ENCODE measurements around the gene ABCC6. TPM values are rescaled to one million over a fixed set of nuclear protein-coding genes. Genes with fewer than 3 reads are reported as not detected.
"Not testable (repeated sequence)": the region's sequence is repeated elsewhere in the genome, so short reads cannot be mapped to it uniquely, and the experiment has no call there.

The ABCC6 gene
- polyA plus RNA-seq, 3 donors, result 6.1 to 16.5 (median 14.7) TPM

DNA sequence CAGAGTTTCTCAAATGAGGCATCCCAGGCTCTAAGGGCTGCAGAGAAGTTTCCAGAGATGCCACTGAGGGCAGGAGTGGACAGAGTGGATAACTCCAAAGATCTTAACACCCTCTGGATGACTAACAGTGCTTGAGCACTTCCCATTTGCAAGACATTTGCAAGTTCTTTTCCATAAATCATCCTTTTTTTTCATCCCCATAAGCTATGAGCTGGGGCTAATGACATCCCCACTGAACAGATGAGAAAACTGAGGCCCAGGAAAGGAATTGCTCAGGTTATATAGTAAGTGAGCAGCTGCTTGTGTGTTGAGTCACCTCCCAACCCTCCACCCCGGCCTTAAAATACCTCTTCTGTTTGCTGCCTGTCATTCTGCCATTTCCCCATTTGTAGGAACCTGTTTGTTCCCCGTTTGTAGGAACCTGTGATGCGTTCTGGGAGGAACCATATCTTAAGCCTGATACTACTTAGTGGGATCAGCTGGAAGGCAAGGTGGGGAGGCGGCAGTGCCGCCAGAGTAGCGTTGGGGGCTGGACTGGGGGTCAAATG, 15.4 kb downstream of the ABCC6 start:
- H3K79me2 ChIP-seq (ENCODE audit: insufficient read depth, low read length); H3K4me2 ChIP-seq (replicated peaks; ENCODE audit: extremely low read depth, low read length, poor library complexity, severe bottlenecking); H3K9me3 ChIP-seq (replicated peaks in 1 of 2; ENCODE audit: control insufficient read depth in 1 of 2, insufficient read depth in 1 of 2, low read length in 2 of 2); H4K20me1 ChIP-seq (ENCODE audit: insufficient read depth, low read length); intact Hi-C loops (cut with micrococcal nuclease); H3K36me3 ChIP-seq (replicated peaks in 1 of 2; ENCODE audit: control insufficient read depth in 1 of 2, insufficient read depth in 2 of 2, low read length in 2 of 2); H3K27me3 Mint-ChIP-seq (ENCODE audit: low read depth in 3 of 3); H3K9me3 Mint-ChIP-seq; H2AFZ ChIP-seq (ENCODE audit: insufficient read depth, low read depth, low read length, poor library complexity, severe bottlenecking); H3K27me3 ChIP-seq (ENCODE audit: control insufficient read depth in 2 of 2, insufficient read depth in 2 of 2, low read length in 2 of 2): not testable (repeated sequence)
- H3K9ac ChIP-seq (ENCODE audit: insufficient read depth, low read length, poor library complexity, severe bottlenecking), result peak overlapping the region; percentile 21
- peak overlapping the region; percentile 27 to 60 for H3K4me3 Mint-ChIP-seq
- H3K4me3 ChIP-seq (replicated peaks in 1 of 3; ENCODE audit: low read depth in 2 of 3, low read length in 3 of 3), result peak overlapping the region in 1 of 3 experiments; percentile 25
- H3K4me1 Mint-ChIP-seq, result peaks cover 49% of the 10 kb centered on the region
- peaks cover 68 to 72% of the 10 kb centered on the region in 2 donors for H3K4me1 ChIP-seq (ENCODE audit: control insufficient read depth in 1 of 2, insufficient read depth in 2 of 2, low read length in 2 of 2)
- WGBS (ENCODE audit: insufficient coverage), result no CpG with 5 or more reads among the region's 6 CpGs
- H3K36me3 Mint-ChIP-seq, result peaks cover 2 to 10% of the 10 kb centered on the region in 2 donors
- H3K27ac ChIP-seq (ENCODE audit: low read depth in 1 of 2, low read length in 2 of 2), result peak overlapping the region; percentile 79 to 83
- peak; percentile 51 to 77 (median 60) for DNase-seq
- H3K27ac Mint-ChIP-seq, result peak overlapping the region; percentile 90 to 98 (median 97)

DNA sequence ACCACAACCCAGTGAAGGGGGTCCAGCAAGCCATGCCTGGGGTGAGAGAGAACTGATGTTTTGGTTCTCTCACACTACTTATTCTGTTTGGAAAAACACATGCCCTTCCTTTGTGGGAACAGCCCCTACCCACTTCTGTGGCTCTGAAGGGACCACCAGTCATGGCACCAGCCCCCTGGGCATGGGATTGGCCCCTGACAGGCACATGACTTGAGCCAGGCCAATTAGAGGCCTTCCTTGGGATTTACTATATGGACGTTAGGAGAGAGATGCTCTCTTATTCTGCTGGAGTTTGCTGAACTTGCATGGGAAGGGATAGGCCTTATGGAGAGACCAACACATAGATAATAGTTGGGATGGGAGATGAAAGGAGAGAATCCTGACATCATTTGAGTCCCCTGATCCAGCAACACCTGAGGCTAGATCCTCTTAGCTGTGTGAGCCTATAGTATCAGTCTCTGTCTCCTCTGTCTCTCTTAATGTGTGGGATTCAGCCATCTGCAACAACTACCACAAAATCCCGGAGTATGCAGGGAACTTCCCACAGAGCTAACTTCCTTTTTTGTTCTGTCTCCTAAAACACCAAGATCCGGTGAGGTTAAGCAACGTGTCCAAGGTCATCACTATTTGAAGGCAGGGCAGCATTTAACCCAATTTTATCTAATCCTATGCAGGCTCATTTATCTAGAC, 16.1 kb downstream of the ABCC6 start:
- H2AFZ ChIP-seq (ENCODE audit: insufficient read depth, low read depth, low read length, poor library complexity, severe bottlenecking); H3K9me3 ChIP-seq (replicated peaks in 1 of 2; ENCODE audit: control insufficient read depth in 1 of 2, insufficient read depth in 1 of 2, low read length in 2 of 2); H3K9me3 Mint-ChIP-seq; H4K20me1 ChIP-seq (ENCODE audit: insufficient read depth, low read length); H3K36me3 ChIP-seq (replicated peaks in 1 of 2; ENCODE audit: control insufficient read depth in 1 of 2, insufficient read depth in 2 of 2, low read length in 2 of 2); H3K27me3 ChIP-seq (ENCODE audit: control insufficient read depth in 2 of 2, insufficient read depth in 2 of 2, low read length in 2 of 2); intact Hi-C loops (cut with micrococcal nuclease); H3K4me2 ChIP-seq (replicated peaks; ENCODE audit: extremely low read depth, low read length, poor library complexity, severe bottlenecking); H3K79me2 ChIP-seq (ENCODE audit: insufficient read depth, low read length); H3K27me3 Mint-ChIP-seq (ENCODE audit: low read depth in 3 of 3): not testable (repeated sequence)
- Mint-ChIP-seq H3K27ac (peak overlapping the region; percentile 90 to 98 (median 96)), H3K36me3 (peaks cover 2 to 11% of the 10 kb centered on the region in 2 donors), H3K4me3 (peak overlapping the region in 1 of 2 donors; percentile 54), H3K4me1 (peaks cover 50% of the 10 kb centered on the region)
- Histone ChIP-seq H3K4me3 (replicated peaks in 1 of 3; ENCODE audit: low read depth in 2 of 3, low read length in 3 of 3) (peak overlapping the region in 1 of 3 experiments; percentile 30), H3K9ac (ENCODE audit: insufficient read depth, low read length, poor library complexity, severe bottlenecking) (peak overlapping the region; percentile 27), H3K4me1 (ENCODE audit: control insufficient read depth in 1 of 2, insufficient read depth in 2 of 2, low read length in 2 of 2) (peaks cover 67 to 69% of the 10 kb centered on the region in 2 donors), H3K27ac (ENCODE audit: low read depth in 1 of 2, low read length in 2 of 2) (peak overlapping the region; percentile 82 to 83)
- WGBS (ENCODE audit: insufficient coverage), result no CpG with 5 or more reads among the region's 4 CpGs
- peak; percentile 64 to 84 (median 69) for DNase-seq

DNA sequence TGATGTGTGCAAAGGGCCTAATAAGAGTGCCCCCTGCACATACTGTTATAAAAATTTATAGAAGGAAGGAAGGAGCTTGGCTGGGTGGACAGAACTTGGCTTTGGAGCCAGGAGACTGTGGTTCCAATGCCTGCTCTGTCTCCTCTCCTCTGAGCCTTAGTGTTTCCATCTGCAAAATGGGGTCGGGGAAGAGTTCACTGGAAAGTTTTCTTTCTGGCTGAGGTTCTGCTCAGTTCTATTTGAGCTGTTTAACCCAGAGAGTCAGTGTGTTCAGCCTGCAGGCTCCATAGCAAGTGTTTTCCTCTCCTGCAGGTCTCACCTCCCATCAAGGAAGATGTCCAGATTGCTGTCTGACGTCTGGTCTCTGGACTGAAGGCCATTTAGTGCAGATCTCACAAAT, 17.4 kb downstream of the ABCC6 start:
- H3K4me3 ChIP-seq (replicated peaks in 1 of 3; ENCODE audit: low read depth in 2 of 3, low read length in 3 of 3); intact Hi-C loops (cut with micrococcal nuclease); H2AFZ ChIP-seq (ENCODE audit: insufficient read depth, low read depth, low read length, poor library complexity, severe bottlenecking); H3K36me3 Mint-ChIP-seq; H3K27me3 ChIP-seq (ENCODE audit: control insufficient read depth in 2 of 2, insufficient read depth in 2 of 2, low read length in 2 of 2); H3K79me2 ChIP-seq (ENCODE audit: insufficient read depth, low read length); H3K4me2 ChIP-seq (replicated peaks; ENCODE audit: extremely low read depth, low read length, poor library complexity, severe bottlenecking); H3K9me3 Mint-ChIP-seq; H3K4me3 Mint-ChIP-seq; H3K9ac ChIP-seq (ENCODE audit: insufficient read depth, low read length, poor library complexity, severe bottlenecking); H4K20me1 ChIP-seq (ENCODE audit: insufficient read depth, low read length); H3K27ac ChIP-seq (ENCODE audit: low read depth in 1 of 2, low read length in 2 of 2); H3K9me3 ChIP-seq (replicated peaks in 1 of 2; ENCODE audit: control insufficient read depth in 1 of 2, insufficient read depth in 1 of 2, low read length in 2 of 2); H3K36me3 ChIP-seq (replicated peaks in 1 of 2; ENCODE audit: control insufficient read depth in 1 of 2, insufficient read depth in 2 of 2, low read length in 2 of 2); DNase-seq; H3K27me3 Mint-ChIP-seq (ENCODE audit: low read depth in 3 of 3): not testable (repeated sequence)
- H3K4me1 ChIP-seq (ENCODE audit: control insufficient read depth in 1 of 2, insufficient read depth in 2 of 2, low read length in 2 of 2), result peaks cover 65 to 71% of the 10 kb centered on the region in 2 donors
- no CpG with 5 or more reads among the region's 2 CpGs for WGBS (ENCODE audit: insufficient coverage)
- Mint-ChIP-seq H3K4me1 (peaks cover 52% of the 10 kb centered on the region), H3K27ac (peak overlapping the region; percentile 35 to 98 (median 80))

DNA sequence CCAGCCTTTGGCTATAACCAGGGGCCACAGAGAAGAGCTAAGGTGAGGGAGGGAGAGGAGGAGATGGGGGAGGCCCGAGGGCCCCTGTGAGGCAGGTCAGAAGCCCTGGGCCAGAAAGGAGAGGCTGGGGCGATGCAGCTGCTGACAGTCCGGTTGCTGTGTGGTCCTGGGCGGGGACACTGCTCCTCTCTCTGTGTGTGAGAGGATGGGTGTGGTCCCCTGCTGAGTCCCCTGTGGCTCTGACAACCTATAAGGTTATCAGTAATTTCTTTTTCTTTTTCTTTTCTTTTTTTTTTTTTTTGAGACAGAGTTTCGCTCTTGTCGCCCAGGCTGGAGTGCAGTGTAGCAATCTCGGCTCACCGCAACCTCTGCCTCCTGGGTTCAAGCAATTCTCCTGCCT, 18.7 kb downstream of the ABCC6 start:
- DNase-seq; H3K79me2 ChIP-seq (ENCODE audit: insufficient read depth, low read length); H3K4me3 Mint-ChIP-seq; H3K27me3 Mint-ChIP-seq (ENCODE audit: low read depth in 3 of 3); H3K4me3 ChIP-seq (replicated peaks in 1 of 3; ENCODE audit: low read depth in 2 of 3, low read length in 3 of 3); H3K9ac ChIP-seq (ENCODE audit: insufficient read depth, low read length, poor library complexity, severe bottlenecking); H3K36me3 ChIP-seq (replicated peaks in 1 of 2; ENCODE audit: control insufficient read depth in 1 of 2, insufficient read depth in 2 of 2, low read length in 2 of 2); H4K20me1 ChIP-seq (ENCODE audit: insufficient read depth, low read length); H2AFZ ChIP-seq (ENCODE audit: insufficient read depth, low read depth, low read length, poor library complexity, severe bottlenecking); intact Hi-C loops (cut with micrococcal nuclease); H3K4me2 ChIP-seq (replicated peaks; ENCODE audit: extremely low read depth, low read length, poor library complexity, severe bottlenecking); H3K27me3 ChIP-seq (ENCODE audit: control insufficient read depth in 2 of 2, insufficient read depth in 2 of 2, low read length in 2 of 2); H3K27ac ChIP-seq (ENCODE audit: low read depth in 1 of 2, low read length in 2 of 2); H3K9me3 ChIP-seq (replicated peaks in 1 of 2; ENCODE audit: control insufficient read depth in 1 of 2, insufficient read depth in 1 of 2, low read length in 2 of 2); H3K9me3 Mint-ChIP-seq: not testable (repeated sequence)
- H3K36me3 Mint-ChIP-seq, result peaks cover 0 to 12% of the 10 kb centered on the region in 2 donors
- peaks cover 43% of the 10 kb centered on the region for H3K4me1 Mint-ChIP-seq
- WGBS (ENCODE audit: insufficient coverage), result no CpG with 5 or more reads among the region's 8 CpGs
- H3K27ac Mint-ChIP-seq, result peak overlapping the region in 5 of 7 donors; percentile 20 to 72 (median 46)
- H3K4me1 ChIP-seq (ENCODE audit: control insufficient read depth in 1 of 2, insufficient read depth in 2 of 2, low read length in 2 of 2), result peaks cover 53 to 59% of the 10 kb centered on the region in 2 donors

All from CD14-positive monocyte (primary cell).